K562 (cell line): ENCODE measurements around the gene NRARP. TPM values are rescaled to one million over a fixed set of nuclear protein-coding genes. Genes with fewer than 3 reads are reported as not detected.
A peak's percentile ranks its signal among the peaks of the same experiment; 100 is the strongest.

Experiments
- ATAC-seq: fragments of 200-7000 bp; cut with Tn5 transposase; 3 replicates; pipeline ENCODE4 v1.9.1; 2020; ENCODE audit warnings: moderate library complexity
- BruUV-seq: library from RNA; stranded (reverse); fragments of 400-500 nt; replicated peaks from 2 replicates; lab custom pipeline; 2021; lab: Mats Ljungman, UMichigan
- CTCF ChIA-PET: fragments of 300-600 bp; formaldehyde crosslinking; extraction: SDS; loops from one replicate; lab custom pipeline; 2021; ENCODE audit warnings: low intra/inter-chr PET ratio; lab: Yijun Ruan, JAX
- POLR2A ChIA-PET: fragments of 300-600, 350-650 bp; sonication (Branson Sonifier 250); formaldehyde crosslinking; extraction: SDS; loops from one replicate; lab custom pipeline; 2021; ENCODE audit warnings: antibody characterized with exemption, inconsistent platforms; lab: Yijun Ruan, JAX
- DNase-seq, 4 experiments: peaks; one replicate each; pipeline versions ENCODE4 v3.0.0 to v3.0.0-alpha.2; 2011 to 2018; ENCODE audit warnings: low spot score in 3 of 4, mixed read lengths in 3 of 4; ENCODE audit errors: extremely low read depth in 1 of 4
- FAIRE-seq: peaks from 2 replicates; lab custom pipeline; 2011; peaks lifted over from hg19 to GRCh38; lab: Jason Lieb, UNC
- H2AFZ ChIP-seq: 2 replicates; pipeline ENCODE4 v1.6.0; 2011; ENCODE audit warnings: low read depth, low read length, control low read depth, inconsistent platforms
- H3K27ac ChIP-seq: fragments of 200-600 bp; 3 replicates; pipeline ENCODE4 v1.8.0; 2011; ENCODE audit warnings: low read depth, mild to moderate bottlenecking, control low read depth, inconsistent platforms, low read length, moderate library complexity, mixed read lengths; ENCODE audit errors: extremely low read depth
- H3K27me3 ChIP-seq, 2 experiments: fragments of 300-600 bp in 1 of 2; 2 replicates in 1 of 2; 3 replicates in 1 of 2; pipeline versions ENCODE4 v1.6.0 to v1.8.0; 2011; ENCODE audit warnings: inconsistent platforms in 2 of 2, low read length in 2 of 2, mild to moderate bottlenecking in 1 of 2, mixed read lengths in 1 of 2, moderate library complexity in 1 of 2; ENCODE audit not compliant: control insufficient read depth in 2 of 2, insufficient read depth in 2 of 2
- H3K36me3 ChIP-seq: fragments of 300-600 bp; 3 replicates; pipeline ENCODE4 v1.8.0; 2011; ENCODE audit warnings: mild to moderate bottlenecking, low read length, inconsistent platforms; ENCODE audit not compliant: control insufficient read depth, insufficient read depth
- H3K4me1 ChIP-seq, 2 experiments: fragments of 200-600 bp in 1 of 2; replicated peaks in 1 of 2; 2 replicates in 1 of 2; 3 replicates in 1 of 2; pipeline versions ENCODE4 v1.5.1 to v1.8.0; 2011; ENCODE audit warnings: inconsistent platforms in 2 of 2, low read length in 2 of 2, mild to moderate bottlenecking in 1 of 2, mixed read lengths in 1 of 2, moderate library complexity in 1 of 2; ENCODE audit not compliant: control insufficient read depth in 2 of 2, insufficient read depth in 2 of 2
- H3K4me2 ChIP-seq: 2 replicates; pipeline ENCODE4 v1.6.1; 2011; ENCODE audit warnings: low read length, control low read depth, inconsistent platforms, mixed read lengths; ENCODE audit not compliant: insufficient read depth
- H3K4me3 ChIP-seq: fragments of 200-600 bp; sonication (generic), shearing (Covaris generic); 2 replicates; pipeline ENCODE4 v1.5.1; 2016; ENCODE audit warnings: control low read depth, inconsistent platforms
- H3K79me2 ChIP-seq: fragments of 200-600 bp; 3 replicates; pipeline ENCODE4 v1.8.0; 2011; ENCODE audit warnings: low read length, inconsistent platforms; ENCODE audit not compliant: control insufficient read depth, insufficient read depth
- H3K9ac ChIP-seq, 2 experiments: 2 replicates each; pipeline versions ENCODE4 v1.6.0 to v1.6.1; 2011; ENCODE audit warnings: low read depth in 2 of 2, low read length in 2 of 2, control low read depth in 1 of 2, inconsistent platforms in 1 of 2, mild to moderate bottlenecking in 1 of 2, mixed read lengths in 1 of 2; ENCODE audit not compliant: insufficient read depth in 1 of 2
- H3K9me1 ChIP-seq: one replicate; pipeline ENCODE4 v1.6.0; 2011; ENCODE audit warnings: inconsistent platforms, mild to moderate bottlenecking, low read length, moderate library complexity; ENCODE audit not compliant: control insufficient read depth, insufficient read depth
- H3K9me3 ChIP-seq: replicated peaks from 2 replicates; pipeline ENCODE4 v1.5.1; 2011; ENCODE audit warnings: low read depth, low read length, inconsistent platforms; ENCODE audit not compliant: control insufficient read depth, insufficient read depth
- H4K20me1 ChIP-seq: replicated peaks from 2 replicates; pipeline ENCODE4 v1.6.1; 2011; ENCODE audit warnings: low read length, inconsistent platforms, mixed read lengths; ENCODE audit not compliant: control insufficient read depth, insufficient read depth
- FOXP1 ChIP-seq: sonication (generic); formaldehyde crosslinking; IDR thresholded peaks from 2 replicates; pipeline ENCODE4 v1.8.0; 2022; ENCODE audit warnings: mild to moderate bottlenecking, missing genetic modification reagents
- GATAD2B ChIP-seq: fragments of 450-650 bp; IDR thresholded peaks from 2 replicates; pipeline ENCODE4 v1.6.1; 2017; ENCODE audit warnings: mild to moderate bottlenecking, borderline replicate concordance
- HDAC1 ChIP-seq, 2 experiments: fragments of 450-650 bp; IDR thresholded peaks; 2 replicates each; pipeline ENCODE4 v1.6.1; 2016 to 2017; ENCODE audit warnings: inconsistent platforms in 1 of 2, mild to moderate bottlenecking in 1 of 2, moderate library complexity in 1 of 2
- SIRT6 ChIP-seq: IDR thresholded peaks from one replicate; pipeline ENCODE4 v1.6.1; 2012; ENCODE audit warnings: low read depth, mild to moderate bottlenecking, control low read depth, inconsistent platforms, low read length, moderate library complexity
- SMAD4 ChIP-seq: fragments of 250-450 bp; sonication (Bioruptor Pico); conservative IDR thresholded peaks from 2 replicates; pipeline ENCODE4 v1.8.0; 2021; ENCODE audit warnings: inconsistent platforms, mild to moderate bottlenecking, moderate library complexity
- ZBTB7A ChIP-seq: IDR thresholded peaks from 2 replicates; pipeline ENCODE4 v1.6.1; 2011; ENCODE audit warnings: low read depth, mild to moderate bottlenecking, low read length, moderate library complexity, borderline replicate concordance; ENCODE audit not compliant: control insufficient read depth
- ZNF707 ChIP-seq: fragments of 250-450 bp; sonication (Bioruptor Pico); conservative IDR thresholded peaks from 2 replicates; pipeline ENCODE4 v1.8.0; 2022; ENCODE audit warnings: inconsistent platforms, mild to moderate bottlenecking, moderate library complexity
- WGBS: fragments of 100-300 bp; shearing (Covaris generic); methylation state at CpG from one replicate; pipeline ENCODE4 v1.1.6; 2016; ENCODE audit warnings: low coverage, mixed read lengths; ENCODE audit not compliant: insufficient coverage; ENCODE audit errors: missing lambda C conversion rate; 5-methylcytosine and 5-hydroxymethylcytosine counted together
- in situ Hi-C: fragments of 300-500 bp; cut with MboI; formaldehyde crosslinking; loops from 4 replicates; pipeline ENCODE4 v1.15.0; 2018; ENCODE audit warnings: inconsistent platforms, mixed read lengths
- intact Hi-C: fragments of 100-400 bp; cut with micrococcal nuclease; formaldehyde crosslinking; loops from 2 replicates; pipeline ENCODE4 v1.14.2; 2022
- polyA plus RNA-seq, 8 experiments: library from polyadenylated mRNA; depleted of rRNA in 4 of 8; stranded (reverse) in 5 of 8; unstranded in 3 of 8; fragments of >200 nt; fragmentation: Nextera tagmentation in 2 of 8; fragmentation: Illumina TruSeq in 1 of 8; extraction: Ambion mirVana in 2 of 8; extraction: Trizol in 1 of 8; gene quantifications; 2 replicates each; pipeline versions ENCODE4 v1.2.1 to v1.2.3, GENCODE V29; 2011 to 2014; ENCODE audit warnings: inconsistent platforms in 1 of 8, missing spikeins in 1 of 8
- total RNA-seq, 7 experiments: library from RNA; depleted of rRNA in 6 of 7; stranded (reverse); fragments of >200 nt in 6 of 7; fragmentation: Illumina TruSeq in 2 of 7; extraction: Trizol in 2 of 7; gene quantifications; 2 replicates each; pipeline versions ENCODE4 v1.2.1 to v1.2.3, GENCODE V29; 2011 to 2021; ENCODE audit warnings: low replicate concordance in 1 of 7
- TF ChIP-seq, protein P1 (sequence below), 2 experiments: IDR thresholded peaks; 2 replicates each; pipeline ENCODE4 v1.6.1; 2011; ENCODE audit warnings: borderline replicate concordance in 1 of 2, control low read depth in 1 of 2, low read depth in 1 of 2, low read length in 1 of 2, mild to moderate bottlenecking in 1 of 2, mixed read lengths in 1 of 2, moderate library complexity in 1 of 2; ENCODE audit not compliant: insufficient read depth in 1 of 2, insufficient read length in 1 of 2, poor library complexity in 1 of 2, severe bottlenecking in 1 of 2; ENCODE audit errors: extremely low read depth in 1 of 2
- TF ChIP-seq, protein P2 (sequence below): sonication (generic); formaldehyde crosslinking; IDR thresholded peaks from 2 replicates; pipeline ENCODE4 v1.8.1; 2023; ENCODE audit warnings: mild to moderate bottlenecking, missing genetic modification reagents
- TF ChIP-seq, protein P3 (sequence below): sonication (generic); formaldehyde crosslinking; IDR thresholded peaks from 2 replicates; pipeline ENCODE4 v1.8.0; 2022; ENCODE audit warnings: missing genetic modification reagents, mild to moderate bottlenecking, borderline replicate concordance
- TF ChIP-seq, protein P4 (sequence below): sonication (generic); formaldehyde crosslinking; IDR thresholded peaks from 2 replicates; pipeline ENCODE4 v1.9.0; 2022; ENCODE audit warnings: mild to moderate bottlenecking, missing genetic modification reagents
- TF ChIP-seq, protein P5 (sequence below): sonication (generic); formaldehyde crosslinking; IDR thresholded peaks from 2 replicates; pipeline ENCODE4 v1.8.1; 2023; ENCODE audit warnings: mild to moderate bottlenecking, missing genetic modification reagents

Gene NRARP
- total and polyA plus RNA-seq, 9 of the 15 experiments (the other 6 are each of a cell fraction or from before 2014, with no cell fraction given), result 2.0 to 24.5 (median 7.2) TPM; not detected in 2

DNA sequence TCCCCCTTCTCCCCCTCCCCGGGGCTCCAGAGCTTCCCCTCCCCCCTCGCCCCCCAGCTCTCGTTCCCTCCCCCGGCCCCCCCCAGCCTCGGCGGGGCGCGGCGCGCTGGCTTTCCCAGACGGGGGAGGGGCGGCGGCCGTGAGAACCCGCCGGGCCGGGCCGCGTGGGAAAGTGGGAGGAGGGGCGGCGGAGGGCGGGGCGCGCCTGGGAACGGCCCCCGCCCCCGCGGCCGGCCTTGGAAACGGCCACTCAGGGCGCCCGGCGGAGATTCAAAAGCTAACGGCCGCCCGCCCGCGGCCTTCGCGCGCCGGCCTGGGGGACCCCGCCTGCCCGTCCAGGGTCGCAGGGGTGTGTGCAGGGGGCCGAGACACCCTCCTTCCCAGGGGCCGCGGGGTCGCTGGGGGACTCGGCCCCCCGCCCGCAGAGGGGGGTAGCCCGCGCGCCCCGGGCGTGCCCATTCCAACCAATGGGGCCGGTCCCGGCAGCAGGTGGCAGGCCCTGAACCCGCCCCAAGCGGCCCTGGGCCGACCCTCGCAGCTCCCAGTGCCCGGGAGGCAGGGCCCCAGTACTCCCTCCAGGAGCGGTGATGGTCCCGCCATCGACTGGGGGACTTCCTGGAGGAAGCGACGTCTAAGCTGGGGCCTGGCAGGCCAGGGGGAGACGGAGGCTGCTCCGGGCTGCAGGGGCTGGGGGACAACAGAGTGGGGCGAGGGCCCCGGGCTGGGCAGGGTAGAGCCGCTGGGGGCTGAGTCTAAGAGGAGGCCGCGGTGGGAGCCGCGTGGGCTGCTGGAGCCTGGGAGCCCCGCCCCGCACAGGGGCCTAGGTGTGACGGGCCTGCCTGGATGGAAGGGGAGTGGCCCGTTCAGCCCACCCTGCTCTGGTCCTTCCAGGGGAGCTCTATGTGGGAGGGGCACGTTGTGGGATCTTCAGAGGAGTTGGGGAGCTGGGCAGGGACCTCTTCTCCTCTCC, 14.2 kb upstream of the NRARP start:
- Histone ChIP-seq H3K4me3 (peak overlapping the region; percentile 45), H3K27ac (peak overlapping the region; percentile 91), H3K9me3 (no peaks in the 10 kb centered on the region), H4K20me1 (0 out of 2 replicates have a peak, but pooled peaks cover 1% of the 10 kb centered on the region), H3K9ac (peak overlapping the region; percentile 87 to 93; a peak in 3 of 4 replicates), H3K4me1 (peaks cover 12 to 97% of the 10 kb centered on the region in 2 experiments), H2AFZ (peak overlapping the region; percentile 80), H3K27me3 (no peaks in the 10 kb centered on the region), H3K79me2 (no peaks in the 10 kb centered on the region), H3K36me3 (no peaks in the 10 kb centered on the region), H3K4me2 (peak overlapping the region; percentile 55), H3K9me1 (no peaks in the 10 kb centered on the region)
- WGBS, result 13% methylated on average over 32 of the region's 83 CpGs
- ChIA-PET CTCF (no interaction called here), POLR2A (interaction anchor here (0.6 to 1.2 kb wide), 7 partner anchors 13 to 165 kb away, joined by 3 to 8 read pairs (median 3); partner anchors contain the start of gene NRARP)
- intact Hi-C loops, result no loop called here
- ATAC-seq (peak; percentile 76), DNase-seq (peak; percentile 86 to 95 (median 94)), FAIRE-seq (no peak)
- in situ Hi-C loops, result no loop called here
- no TSS peak for BruUV-seq
- TF ChIP-seq, protein P1, sequence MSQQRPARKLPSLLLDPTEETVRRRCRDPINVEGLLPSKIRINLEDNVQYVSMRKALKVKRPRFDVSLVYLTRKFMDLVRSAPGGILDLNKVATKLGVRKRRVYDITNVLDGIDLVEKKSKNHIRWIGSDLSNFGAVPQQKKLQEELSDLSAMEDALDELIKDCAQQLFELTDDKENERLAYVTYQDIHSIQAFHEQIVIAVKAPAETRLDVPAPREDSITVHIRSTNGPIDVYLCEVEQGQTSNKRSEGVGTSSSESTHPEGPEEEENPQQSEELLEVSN (IDR thresholded peaks at IDR 0.05; ENCODE audit: borderline replicate concordance in 1 of 2, extremely low read depth in 1 of 2, insufficient read depth in 1 of 2, insufficient read length in 1 of 2, low read depth in 1 of 2, low read length in 1 of 2, poor library complexity in 1 of 2, severe bottlenecking in 1 of 2), result peak; percentile 26 to 81
- TF ChIP-seq HDAC1 (IDR thresholded peaks at IDR 0.05) (peak in 1 of 2 experiments; percentile 44; a peak in 1 of 4 replicates), GATAD2B (peak; percentile 99), SIRT6 (no peak), ZNF707 (CRISPR knock-in tag) (no peak), FOXP1 (CRISPR knock-in tag) (peak; percentile 21; the same call in 1 of the 2 replicates), ZBTB7A (peak; percentile 62; the same call in 1 of the 2 replicates), SMAD4 (CRISPR knock-in tag) (peak; percentile 80)
- TF ChIP-seq, protein P2, sequence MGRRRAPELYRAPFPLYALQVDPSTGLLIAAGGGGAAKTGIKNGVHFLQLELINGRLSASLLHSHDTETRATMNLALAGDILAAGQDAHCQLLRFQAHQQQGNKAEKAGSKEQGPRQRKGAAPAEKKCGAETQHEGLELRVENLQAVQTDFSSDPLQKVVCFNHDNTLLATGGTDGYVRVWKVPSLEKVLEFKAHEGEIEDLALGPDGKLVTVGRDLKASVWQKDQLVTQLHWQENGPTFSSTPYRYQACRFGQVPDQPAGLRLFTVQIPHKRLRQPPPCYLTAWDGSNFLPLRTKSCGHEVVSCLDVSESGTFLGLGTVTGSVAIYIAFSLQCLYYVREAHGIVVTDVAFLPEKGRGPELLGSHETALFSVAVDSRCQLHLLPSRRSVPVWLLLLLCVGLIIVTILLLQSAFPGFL (CRISPR knock-in tag), result no peak
- TF ChIP-seq, protein P3, sequence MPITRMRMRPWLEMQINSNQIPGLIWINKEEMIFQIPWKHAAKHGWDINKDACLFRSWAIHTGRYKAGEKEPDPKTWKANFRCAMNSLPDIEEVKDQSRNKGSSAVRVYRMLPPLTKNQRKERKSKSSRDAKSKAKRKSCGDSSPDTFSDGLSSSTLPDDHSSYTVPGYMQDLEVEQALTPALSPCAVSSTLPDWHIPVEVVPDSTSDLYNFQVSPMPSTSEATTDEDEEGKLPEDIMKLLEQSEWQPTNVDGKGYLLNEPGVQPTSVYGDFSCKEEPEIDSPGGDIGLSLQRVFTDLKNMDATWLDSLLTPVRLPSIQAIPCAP (CRISPR knock-in tag), result 0 out of 2 replicates have a peak, but pooled peaks have one; percentile 46
- TF ChIP-seq, protein P4, sequence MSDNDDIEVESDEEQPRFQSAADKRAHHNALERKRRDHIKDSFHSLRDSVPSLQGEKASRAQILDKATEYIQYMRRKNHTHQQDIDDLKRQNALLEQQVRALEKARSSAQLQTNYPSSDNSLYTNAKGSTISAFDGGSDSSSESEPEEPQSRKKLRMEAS (CRISPR knock-in tag), result peak; percentile 62; the same call in 1 of the 2 replicates
- TF ChIP-seq, protein P5, sequence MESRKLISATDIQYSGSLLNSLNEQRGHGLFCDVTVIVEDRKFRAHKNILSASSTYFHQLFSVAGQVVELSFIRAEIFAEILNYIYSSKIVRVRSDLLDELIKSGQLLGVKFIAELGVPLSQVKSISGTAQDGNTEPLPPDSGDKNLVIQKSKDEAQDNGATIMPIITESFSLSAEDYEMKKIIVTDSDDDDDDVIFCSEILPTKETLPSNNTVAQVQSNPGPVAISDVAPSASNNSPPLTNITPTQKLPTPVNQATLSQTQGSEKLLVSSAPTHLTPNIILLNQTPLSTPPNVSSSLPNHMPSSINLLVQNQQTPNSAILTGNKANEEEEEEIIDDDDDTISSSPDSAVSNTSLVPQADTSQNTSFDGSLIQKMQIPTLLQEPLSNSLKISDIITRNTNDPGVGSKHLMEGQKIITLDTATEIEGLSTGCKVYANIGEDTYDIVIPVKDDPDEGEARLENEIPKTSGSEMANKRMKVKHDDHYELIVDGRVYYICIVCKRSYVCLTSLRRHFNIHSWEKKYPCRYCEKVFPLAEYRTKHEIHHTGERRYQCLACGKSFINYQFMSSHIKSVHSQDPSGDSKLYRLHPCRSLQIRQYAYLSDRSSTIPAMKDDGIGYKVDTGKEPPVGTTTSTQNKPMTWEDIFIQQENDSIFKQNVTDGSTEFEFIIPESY (CRISPR knock-in tag), result peak; percentile 74
